Measurements from ENCODE around the gene PURB. TPM values are rescaled to one million over a fixed set of nuclear protein-coding genes. Genes with fewer than 3 reads are reported as not detected.
"Not testable (repeated sequence)": the region's sequence is repeated elsewhere in the genome, so short reads cannot be mapped to it uniquely, and the experiment has no call there.

PURB gene
- total RNA-seq, 6 experiments from 2014 or later: 4.9 to 6.9 (median 6.7) TPM

DNA sequence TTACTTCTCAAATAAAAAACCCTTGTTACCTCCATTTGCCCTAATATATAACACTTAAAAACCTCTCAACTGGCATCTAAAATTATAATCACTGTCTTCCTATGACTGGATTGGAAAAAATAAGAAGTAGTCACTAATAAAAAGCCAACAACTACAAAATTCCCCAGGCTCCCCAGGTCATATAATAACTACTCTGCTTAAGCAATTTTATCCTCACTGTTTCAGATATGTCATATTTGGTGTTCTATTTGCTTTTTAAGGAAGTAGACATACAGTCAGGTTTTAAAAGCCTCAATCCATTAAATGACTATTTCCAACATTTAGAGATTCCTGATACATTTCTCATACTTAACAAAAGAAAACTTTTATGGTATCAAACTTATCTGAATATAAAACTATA lies 39.9 kb downstream of the PURB start:
- Histone ChIP-seq H3K36me3 (peaks cover 0 to 8% (median under 1%) of the 10 kb centered on the region in 4 donors), H3K4me3 (no peak overlapping the region), H3K4me1 (peaks cover 0 to 13% (median 8%) of the 10 kb centered on the region in 4 donors), H3K9me3 (no peaks in the 10 kb centered on the region), H3K27ac (no peak overlapping the region), H3K27me3 (no peaks in the 10 kb centered on the region)
- no peak for ATAC-seq
- no peak for TF ChIP-seq CTCF (IDR thresholded peaks at IDR 0.05)
- TF ChIP-seq POLR2A (IDR thresholded peaks at IDR 0.05): no peak
- intact Hi-C loops (cut with DNase I): loop anchor here in 1 of 2 donors (10.0 kb wide), 1 partner anchor 261 kb away; the partner anchor contains the start of gene TMED4
- no peak for DNase-seq

DNA sequence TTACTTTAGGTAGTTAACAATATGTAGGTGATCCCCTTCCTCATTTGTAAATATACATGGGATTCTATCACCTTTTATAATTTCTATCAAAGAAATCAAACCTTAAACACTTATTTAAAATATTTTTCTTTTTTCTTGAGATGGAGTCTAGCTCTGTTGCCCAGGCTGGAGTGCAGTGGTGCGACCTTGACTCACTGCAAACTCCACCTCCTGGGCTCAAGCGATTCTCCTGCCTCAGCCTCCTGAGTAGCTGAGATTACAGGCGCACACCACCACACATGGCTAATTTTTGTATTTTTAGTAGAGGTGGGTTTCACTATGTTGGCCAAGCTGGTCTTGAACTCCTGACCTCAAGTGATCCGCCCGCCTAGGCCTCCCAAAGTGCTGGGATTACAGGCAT lies 41.9 kb downstream of the PURB start:
- ATAC-seq, H3K4me3 ChIP-seq, H3K27ac ChIP-seq, H3K27me3 ChIP-seq, H3K9me3 ChIP-seq, DNase-seq: not testable (repeated sequence)
- Histone ChIP-seq H3K4me1 (peaks cover 0 to 13% (median 8%) of the 10 kb centered on the region in 4 donors), H3K36me3 (peaks cover 0 to 28% (median 2%) of the 10 kb centered on the region in 4 donors)
- 96% methylated on average over 5 of the region's 5 CpGs for WGBS (ENCODE audit: insufficient coverage, low coverage, low lambda C conversion rate, missing lambda C conversion rate)
- intact Hi-C loops (cut with DNase I): loop anchor here in 1 of 2 donors (10.0 kb wide), 1 partner anchor 259 kb away; the partner anchor contains the start of gene TMED4

DNA sequence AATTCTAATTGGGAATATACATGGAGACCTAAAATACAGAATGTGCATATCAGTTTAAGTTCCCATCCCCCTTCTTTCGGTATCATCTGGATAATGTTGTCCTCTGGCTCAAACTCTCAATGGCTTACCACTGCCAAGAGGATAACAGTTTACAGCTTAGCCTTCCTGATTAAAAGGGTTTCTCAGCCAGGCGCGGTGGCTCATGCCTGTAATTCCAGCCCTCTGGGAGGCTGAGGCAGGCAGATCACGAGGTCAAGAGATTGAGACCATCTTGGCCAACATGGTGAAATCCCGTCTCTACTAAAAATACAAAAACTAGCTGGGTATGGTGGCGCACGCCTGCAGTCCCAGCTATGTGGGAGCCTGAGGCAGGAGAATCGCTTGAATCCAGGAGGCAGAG lies 42.7 kb downstream of the PURB start:
- H3K4me1 ChIP-seq: peaks cover 0 to 13% (median 8%) of the 10 kb centered on the region in 4 donors
- 79% methylated on average over 6 of the region's 8 CpGs for WGBS (ENCODE audit: insufficient coverage, low coverage, low lambda C conversion rate, missing lambda C conversion rate)
- H3K9me3 ChIP-seq, H3K4me3 ChIP-seq, DNase-seq, H3K27me3 ChIP-seq, ATAC-seq, H3K27ac ChIP-seq: not testable (repeated sequence)
- H3K36me3 ChIP-seq: peaks cover 0 to 30% (median 2%) of the 10 kb centered on the region in 4 donors
- intact Hi-C loops (cut with DNase I): loop anchor here in 1 of 2 donors (10.0 kb wide), 1 partner anchor 258 kb away; the partner anchor contains the start of gene TMED4

GRCh38 chr7:44838751-44839150 lies 46.6 kb downstream of the PURB start:
- H3K36me3 ChIP-seq: peaks cover 0 to 41% (median 7%) of the 10 kb centered on the region in 4 donors
- peaks cover 0 to 1% (median 0%) of the 10 kb centered on the region in 4 donors for H3K9me3 ChIP-seq
- no peak for TF ChIP-seq POLR2A (IDR thresholded peaks at IDR 0.05)
- no peak for TF ChIP-seq CTCF (IDR thresholded peaks at IDR 0.05)
- 72% methylated on average over 2 of the region's 2 CpGs for WGBS (ENCODE audit: insufficient coverage, low coverage, low lambda C conversion rate, missing lambda C conversion rate)
- H3K4me1 ChIP-seq: no peaks in the 10 kb centered on the region
- H3K4me3 ChIP-seq: no peak overlapping the region
- ATAC-seq: no peak
- intact Hi-C loops (cut with DNase I): no loop called here
- no peaks in the 10 kb centered on the region for H3K27me3 ChIP-seq
- H3K27ac ChIP-seq: no peak overlapping the region
- DNase-seq: no peak

DNA sequence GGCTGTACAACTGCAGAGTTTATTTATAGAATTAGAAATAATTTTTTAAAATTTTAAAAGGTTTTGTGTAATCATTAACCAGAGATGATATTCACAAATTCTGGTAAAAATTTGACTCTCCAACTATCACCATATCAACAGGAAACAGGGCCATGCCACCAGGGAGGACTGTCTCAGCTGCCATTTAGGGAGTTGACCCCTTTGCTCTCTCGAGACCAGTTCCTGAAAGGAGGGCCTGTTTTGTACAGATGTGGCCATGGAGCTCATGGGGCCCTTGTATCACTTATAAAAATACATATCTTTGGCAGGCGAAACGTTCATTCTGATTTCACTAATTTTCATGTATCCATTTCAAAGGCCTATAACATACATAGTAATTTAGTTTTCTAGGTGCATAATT lies 57.8 kb downstream of the PURB start:
- no peaks in the 10 kb centered on the region for H3K9me3 ChIP-seq
- no peak for ATAC-seq
- H3K36me3 ChIP-seq: peaks cover 0 to 31% (median 9%) of the 10 kb centered on the region in 4 donors
- intact Hi-C loops (cut with DNase I): no loop called here
- 84% methylated on average over 3 of the region's 3 CpGs for WGBS (ENCODE audit: insufficient coverage, low coverage, low lambda C conversion rate, missing lambda C conversion rate)
- DNase-seq: no peak
- no peak for TF ChIP-seq CTCF (IDR thresholded peaks at IDR 0.05)
- no peak for TF ChIP-seq POLR2A (IDR thresholded peaks at IDR 0.05)
- no peak overlapping the region for H3K4me3 ChIP-seq
- no peaks in the 10 kb centered on the region for H3K4me1 ChIP-seq
- H3K27me3 ChIP-seq: no peaks in the 10 kb centered on the region
- H3K27ac ChIP-seq: no peak overlapping the region

Other genes with a start within 250 kb of the PURB start
- gene ZMIZ2, start 136.7 kb downstream of the PURB start, total RNA-seq: 10 to 100 TPM in 4 of 6 experiments, 1 to 10 TPM in 2; 8.6 to 36.3 (median 28.6) TPM
- 1,000 to 10,000 TPM in 2 of 6 experiments, 100 to 1,000 TPM in 4; 530 to 1,528 (median 637) TPM for gene PPIA, start 88.8 kb downstream of the PURB start, total RNA-seq
- 10 to 100 TPM; 49.3 to 69.1 (median 60.9) TPM for gene H2AZ2, start 37.4 kb downstream of the PURB start, total RNA-seq
- gene MYO1G, start 93.5 kb upstream of the PURB start, total RNA-seq: 1 to 10 TPM in 5 of 6 experiments, under 1 TPM in 1; 0.92 to 4.5 (median 2.0) TPM
- 10 to 100 TPM; 29.4 to 70.7 (median 37.9) TPM for gene CCM2, start 114.7 kb upstream of the PURB start, total RNA-seq
- under 1 TPM in 5 of 6 experiments, not detected in 1; 0.09 to 0.42 (median 0.12) TPM for gene NACAD, start 203.4 kb upstream of the PURB start, total RNA-seq
- 10 to 100 TPM; 33.0 to 57.1 (median 41.7) TPM for gene TBRG4, start 226.2 kb upstream of the PURB start, total RNA-seq

All from right lobe of liver (tissue), 6 donors.